ENCODE data around the gene LYPD6B. TPM values are rescaled to one million over a fixed set of nuclear protein-coding genes. Genes with fewer than 3 reads are reported as not detected.

The LYPD6B gene
- total RNA-seq, 1 experiment from 2014 or later = 2.0 TPM

DNA sequence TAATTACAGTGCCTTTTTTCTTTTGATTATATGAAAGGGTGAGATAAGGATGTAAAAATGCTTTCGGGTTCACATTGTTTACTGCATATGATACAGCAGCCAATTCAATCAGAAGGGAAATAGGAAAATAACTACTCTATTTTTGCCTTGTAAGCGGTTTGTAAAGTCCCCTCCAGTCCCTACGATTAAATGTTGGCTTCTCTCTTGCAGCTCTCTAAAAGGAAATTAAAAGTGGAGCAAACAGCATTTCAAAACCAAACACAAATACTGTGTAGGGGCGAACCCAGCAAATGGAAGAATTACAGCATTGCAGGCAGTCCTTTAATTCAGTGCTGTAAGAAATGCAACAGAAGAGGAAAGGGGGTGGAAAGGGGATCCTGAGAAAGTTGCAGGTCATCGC is 18.9 kb downstream of the LYPD6B start:
- no peak for DNase-seq
- no CpG with 5 or more reads among the region's 5 CpGs for WGBS (ENCODE audit: extremely low coverage, insufficient read length, low lambda C conversion rate)
- no peak overlapping the region for H3K9ac ChIP-seq (ENCODE audit: extremely low read depth, insufficient read length, low read length)
- peaks cover 0 to 4% of the 10 kb centered on the region in 2 experiments; a peak in 1 of 4 replicates for H3K4me1 Mint-ChIP-seq
- H4K8ac ChIP-seq (replicated peaks; ENCODE audit: insufficient read length, low read depth, low read length) = no peak overlapping the region
- H3K4me1 ChIP-seq (ENCODE audit: insufficient read depth, low read length) = no peaks in the 10 kb centered on the region
- H2BK120ac ChIP-seq (ENCODE audit: low read depth, low read length, poor library complexity, severe bottlenecking) = no peak overlapping the region
- no peak overlapping the region for H3K4me3 Mint-ChIP-seq
- no peak overlapping the region for H4K5ac ChIP-seq (ENCODE audit: insufficient read length, low read depth, low read length)
- no peaks in the 10 kb centered on the region for H3K27me3 ChIP-seq (ENCODE audit: insufficient read depth, low read length)
- no peaks in the 10 kb centered on the region for H3K23me2 ChIP-seq (ENCODE audit: insufficient read length, low read depth, low read length, poor library complexity, severe bottlenecking)
- no peak overlapping the region for H2BK5ac ChIP-seq (ENCODE audit: insufficient read length, low read length)
- H3K9me3 Mint-ChIP-seq = no peaks in the 10 kb centered on the region
- H3T11ph ChIP-seq (ENCODE audit: low read length) = no peak overlapping the region
- no peak overlapping the region for H2BK20ac ChIP-seq (ENCODE audit: low read depth, low read length, poor library complexity, severe bottlenecking)
- no peak overlapping the region for H2BK15ac ChIP-seq (ENCODE audit: low read depth, low read length)
- no peaks in the 10 kb centered on the region for H3K36me3 Mint-ChIP-seq (ENCODE audit: insufficient read depth in 1 of 3, low read depth in 3 of 3)
- H3K4ac ChIP-seq (ENCODE audit: low read depth, low read length) = no peak overlapping the region
- no peak overlapping the region for H3K4me2 ChIP-seq (ENCODE audit: insufficient read depth, insufficient read length, low read length)
- H3K23ac ChIP-seq (ENCODE audit: insufficient read length, low read depth, low read length) = no peak overlapping the region
- H3K56ac ChIP-seq (ENCODE audit: insufficient read length, low read depth, low read length) = no peak overlapping the region
- no peak overlapping the region for H2AK5ac ChIP-seq (ENCODE audit: insufficient read length, low read length)
- H2BK12ac ChIP-seq (ENCODE audit: insufficient read length, low read depth, low read length) = no peak overlapping the region
- no peaks in the 10 kb centered on the region for H3K27me3 Mint-ChIP-seq (ENCODE audit: low read depth)
- no peaks in the 10 kb centered on the region for H3K79me1 ChIP-seq (ENCODE audit: insufficient read depth, low read depth, low read length, poor library complexity, severe bottlenecking)
- no peaks in the 10 kb centered on the region for H3K9me3 ChIP-seq (ENCODE audit: control insufficient read depth, low read depth, low read length)
- no peak overlapping the region for H2AFZ ChIP-seq (ENCODE audit: low read length)
- no peak overlapping the region for H3K27ac Mint-ChIP-seq
- no peaks in the 10 kb centered on the region for H3K79me2 ChIP-seq (ENCODE audit: insufficient read depth, low read length)
- TF ChIP-seq, protein P1, sequence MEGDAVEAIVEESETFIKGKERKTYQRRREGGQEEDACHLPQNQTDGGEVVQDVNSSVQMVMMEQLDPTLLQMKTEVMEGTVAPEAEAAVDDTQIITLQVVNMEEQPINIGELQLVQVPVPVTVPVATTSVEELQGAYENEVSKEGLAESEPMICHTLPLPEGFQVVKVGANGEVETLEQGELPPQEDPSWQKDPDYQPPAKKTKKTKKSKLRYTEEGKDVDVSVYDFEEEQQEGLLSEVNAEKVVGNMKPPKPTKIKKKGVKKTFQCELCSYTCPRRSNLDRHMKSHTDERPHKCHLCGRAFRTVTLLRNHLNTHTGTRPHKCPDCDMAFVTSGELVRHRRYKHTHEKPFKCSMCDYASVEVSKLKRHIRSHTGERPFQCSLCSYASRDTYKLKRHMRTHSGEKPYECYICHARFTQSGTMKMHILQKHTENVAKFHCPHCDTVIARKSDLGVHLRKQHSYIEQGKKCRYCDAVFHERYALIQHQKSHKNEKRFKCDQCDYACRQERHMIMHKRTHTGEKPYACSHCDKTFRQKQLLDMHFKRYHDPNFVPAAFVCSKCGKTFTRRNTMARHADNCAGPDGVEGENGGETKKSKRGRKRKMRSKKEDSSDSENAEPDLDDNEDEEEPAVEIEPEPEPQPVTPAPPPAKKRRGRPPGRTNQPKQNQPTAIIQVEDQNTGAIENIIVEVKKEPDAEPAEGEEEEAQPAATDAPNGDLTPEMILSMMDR (conservative IDR thresholded peaks at IDR 0.05) = no peak
- H3K14ac ChIP-seq (ENCODE audit: insufficient read depth, low read length) = no peak overlapping the region
- no peak overlapping the region for H3K18ac ChIP-seq (ENCODE audit: insufficient read length, low read depth, low read length)
- H4K91ac ChIP-seq (ENCODE audit: insufficient read length, low read depth, low read length) = no peak overlapping the region
- H4K20me1 ChIP-seq (ENCODE audit: control insufficient read depth, insufficient read depth, insufficient read length) = no peaks in the 10 kb centered on the region
- no peak overlapping the region for H3K27ac ChIP-seq (ENCODE audit: insufficient read length, low read depth, low read length)

All from H9 (cell line).